GM12865 (cell line): Measurements from ENCODE around the gene CAPN3.

Source experiments
- DNase-seq: peaks from one replicate; pipeline ENCODE4 v3.0.0; 2010; ENCODE audit warnings: low read depth
- H3K4me3 ChIP-seq: 2 replicates; pipeline ENCODE4 v1.5.1; 2011; ENCODE audit warnings: mild to moderate bottlenecking, low read depth, low read length, control low read depth
- TF ChIP-seq, protein P1 (sequence below): IDR thresholded peaks from 2 replicates; pipeline ENCODE4 v1.5.1; 2011; ENCODE audit warnings: low read length, control low read depth, low read depth, inconsistent platforms; ENCODE audit not compliant: insufficient read depth; ENCODE audit errors: missing control alignments

Gene CAPN3

DNA sequence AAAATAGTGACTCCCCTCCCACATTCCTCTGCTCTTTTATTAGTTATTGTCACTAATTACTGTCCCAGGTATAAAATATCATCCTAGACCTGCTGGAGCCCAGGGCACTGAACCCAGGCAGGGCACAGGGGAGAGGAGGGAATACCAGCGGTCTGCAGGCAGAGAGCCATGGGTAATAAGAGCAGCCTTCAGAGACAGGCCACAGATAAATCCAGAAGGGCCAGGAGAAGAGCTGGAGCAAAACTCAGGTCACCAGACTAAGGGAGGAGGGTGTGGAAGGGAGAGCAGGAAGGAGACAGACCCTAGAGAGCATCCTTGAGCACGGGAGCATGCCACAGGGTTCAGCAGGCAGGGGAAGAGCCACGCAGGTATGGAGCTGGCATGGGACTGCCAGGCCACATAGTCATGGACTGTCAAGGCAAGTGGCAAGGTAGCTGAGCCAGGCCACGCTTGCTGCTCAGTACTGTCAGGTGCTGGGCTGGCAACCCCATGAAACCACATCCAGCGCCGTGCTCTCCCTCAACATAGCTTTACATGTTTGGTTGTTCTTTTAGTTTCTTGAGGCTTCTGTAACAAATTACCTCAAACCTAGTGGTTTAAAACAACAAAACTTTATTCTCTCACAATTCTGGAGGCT, 15.6 kb upstream of the CAPN3 start:
- no peak for DNase-seq
- TF ChIP-seq, protein P1, sequence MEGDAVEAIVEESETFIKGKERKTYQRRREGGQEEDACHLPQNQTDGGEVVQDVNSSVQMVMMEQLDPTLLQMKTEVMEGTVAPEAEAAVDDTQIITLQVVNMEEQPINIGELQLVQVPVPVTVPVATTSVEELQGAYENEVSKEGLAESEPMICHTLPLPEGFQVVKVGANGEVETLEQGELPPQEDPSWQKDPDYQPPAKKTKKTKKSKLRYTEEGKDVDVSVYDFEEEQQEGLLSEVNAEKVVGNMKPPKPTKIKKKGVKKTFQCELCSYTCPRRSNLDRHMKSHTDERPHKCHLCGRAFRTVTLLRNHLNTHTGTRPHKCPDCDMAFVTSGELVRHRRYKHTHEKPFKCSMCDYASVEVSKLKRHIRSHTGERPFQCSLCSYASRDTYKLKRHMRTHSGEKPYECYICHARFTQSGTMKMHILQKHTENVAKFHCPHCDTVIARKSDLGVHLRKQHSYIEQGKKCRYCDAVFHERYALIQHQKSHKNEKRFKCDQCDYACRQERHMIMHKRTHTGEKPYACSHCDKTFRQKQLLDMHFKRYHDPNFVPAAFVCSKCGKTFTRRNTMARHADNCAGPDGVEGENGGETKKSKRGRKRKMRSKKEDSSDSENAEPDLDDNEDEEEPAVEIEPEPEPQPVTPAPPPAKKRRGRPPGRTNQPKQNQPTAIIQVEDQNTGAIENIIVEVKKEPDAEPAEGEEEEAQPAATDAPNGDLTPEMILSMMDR = no peak
- no peak overlapping the region for H3K4me3 ChIP-seq

DNA sequence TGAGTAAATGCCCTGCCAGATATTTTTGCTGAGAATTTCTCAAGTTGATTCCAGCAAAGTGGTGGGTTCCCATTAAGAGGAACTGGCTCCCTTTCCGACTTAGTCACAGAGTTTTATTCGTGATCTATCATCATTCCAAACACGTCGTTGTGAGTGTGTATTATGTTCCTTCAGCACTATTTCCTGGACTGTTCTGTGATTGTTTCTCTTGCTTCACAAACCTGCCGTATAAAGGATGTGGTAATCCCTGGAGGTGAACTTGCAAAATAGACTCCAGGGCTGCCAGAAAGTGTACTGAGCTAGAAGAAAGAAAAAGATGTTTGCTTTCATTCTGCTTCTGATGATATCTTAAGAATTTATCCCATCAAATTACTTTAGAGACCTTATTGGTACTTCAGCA, 14.5 kb upstream of the CAPN3 start:
- TF ChIP-seq, protein P1 = no peak
- DNase-seq = no peak
- H3K4me3 ChIP-seq = no peak overlapping the region

DNA sequence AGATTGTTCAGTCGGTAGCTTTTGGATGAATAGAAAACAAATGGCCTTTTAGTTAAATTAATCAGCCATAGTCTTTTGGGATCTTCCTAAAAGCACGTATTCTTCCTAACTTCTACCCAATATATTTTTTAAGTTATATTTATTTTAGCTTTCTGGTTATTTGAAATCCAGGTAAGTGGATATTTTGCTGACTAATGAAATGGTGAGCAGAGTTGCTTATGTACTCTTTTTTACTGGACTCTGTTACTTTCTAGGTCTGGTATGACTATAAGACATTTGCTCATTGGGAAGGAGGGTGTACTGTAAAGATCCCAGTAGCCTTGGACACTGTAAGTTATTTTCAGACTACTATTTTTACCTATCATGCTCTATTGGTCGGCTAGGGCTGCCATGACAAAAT, 13.8 kb upstream of the CAPN3 start:
- TF ChIP-seq, protein P1 = no peak
- H3K4me3 ChIP-seq = no peak overlapping the region
- no peak for DNase-seq

DNA sequence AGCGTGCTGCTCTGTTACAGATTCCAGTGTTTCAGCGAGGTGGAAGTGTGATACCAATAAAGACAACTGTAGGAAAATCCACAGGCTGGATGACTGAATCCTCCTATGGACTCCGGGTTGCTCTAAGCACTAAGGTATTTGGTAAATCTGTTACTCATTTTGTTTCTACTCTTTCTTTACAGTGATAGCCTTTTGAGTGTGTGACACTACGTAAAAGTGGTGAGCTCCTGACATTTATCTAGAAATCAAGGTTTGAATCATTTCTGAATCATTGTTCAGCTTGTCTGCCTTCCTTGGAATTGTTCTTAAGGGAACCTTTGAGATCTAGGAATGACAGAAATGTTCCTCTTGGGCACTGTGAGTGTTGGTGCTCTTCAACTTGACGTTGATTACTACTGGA, 11.2 kb upstream of the CAPN3 start:
- no peak for DNase-seq
- no peak overlapping the region for H3K4me3 ChIP-seq

DNA sequence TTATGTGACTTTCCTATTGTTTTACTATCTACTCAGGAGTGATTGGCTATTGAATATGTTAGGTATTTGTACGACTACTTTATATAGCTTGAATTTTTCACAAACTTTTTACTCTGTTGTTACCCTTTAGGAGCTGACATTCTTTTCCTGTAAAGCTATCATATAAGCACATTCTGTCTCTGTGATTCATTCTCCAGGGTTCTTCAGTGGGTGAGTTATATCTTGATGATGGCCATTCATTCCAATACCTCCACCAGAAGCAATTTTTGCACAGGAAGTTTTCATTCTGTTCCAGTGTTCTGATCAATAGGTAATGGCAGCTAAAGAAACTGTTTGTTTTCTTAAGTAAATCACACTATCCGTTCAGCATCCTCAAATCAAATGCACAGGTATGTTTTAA, 10.1 kb upstream of the CAPN3 start:
- no peak for DNase-seq
- no peak overlapping the region for H3K4me3 ChIP-seq
- TF ChIP-seq, protein P1 = no peak

More for the DNA sequence above, 11.2 kb upstream of the CAPN3 start:
- TF ChIP-seq, protein P1 = no peak

DNA sequence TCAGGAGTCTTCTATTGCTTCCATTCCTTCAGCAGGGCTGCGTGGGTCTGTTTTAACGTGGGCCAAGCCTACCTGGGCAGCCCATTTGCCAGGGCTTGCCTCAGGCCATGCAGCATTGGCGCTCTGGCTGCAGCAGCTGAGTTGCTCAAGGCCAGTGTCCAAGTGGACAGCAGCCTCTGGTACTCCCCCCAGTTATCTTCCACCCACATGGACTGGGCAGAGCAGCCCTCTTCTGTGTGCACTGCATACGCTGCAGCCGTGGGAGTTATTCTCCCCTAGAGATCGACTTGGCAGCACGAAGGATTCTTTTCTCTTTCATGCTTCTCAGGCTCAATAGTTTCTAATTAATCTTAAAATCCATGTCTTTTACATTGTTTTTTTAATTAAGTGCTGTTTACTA, 6.9 kb upstream of the CAPN3 start:
- TF ChIP-seq, protein P1 = no peak
- no peak for DNase-seq

DNA sequence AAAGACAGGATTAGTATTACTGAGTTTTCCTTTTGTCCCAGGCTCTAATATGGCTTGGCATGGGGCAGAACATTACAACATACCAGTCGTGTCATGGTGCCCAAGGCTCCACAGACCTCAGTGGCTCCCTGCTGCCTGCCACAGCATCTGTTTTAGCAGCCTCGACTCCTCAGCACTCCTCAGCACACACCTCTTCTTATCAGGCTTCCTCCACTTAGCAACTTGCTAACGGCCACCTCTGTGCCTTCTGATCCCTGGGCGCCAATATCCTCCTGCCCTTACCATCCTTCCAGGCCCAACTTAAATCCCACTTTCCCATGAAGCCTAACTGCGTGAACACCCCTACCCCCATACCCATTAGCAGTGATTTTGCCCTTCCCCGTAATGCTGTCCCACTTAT, 6.2 kb upstream of the CAPN3 start:
- DNase-seq = no peak
- TF ChIP-seq, protein P1 = no peak
- H3K4me3 ChIP-seq = no peak overlapping the region

More for the DNA sequence above, 6.9 kb upstream of the CAPN3 start:
- no peak overlapping the region for H3K4me3 ChIP-seq
